SK-N-SH (cell line): ENCODE measurements around the gene ZDHHC8.

Experiments
- CTCF ChIP-seq: fragments of 200-600 bp; sonication (generic); IDR thresholded peaks from 2 replicates; pipeline ENCODE4 v1.6.1; 2017; ENCODE audit warnings: antibody characterized with exemption, mild to moderate bottlenecking, moderate library complexity
- ELF1 ChIP-seq: IDR thresholded peaks from 2 replicates; pipeline ENCODE4 v1.4.0; 2012
- GABPA ChIP-seq: IDR thresholded peaks from 2 replicates; pipeline ENCODE4 v1.4.0; 2012; ENCODE audit warnings: low read depth, mild to moderate bottlenecking
- IRF3 ChIP-seq: fragments of 150-350 bp; IDR thresholded peaks from 2 replicates; pipeline ENCODE4 v1.6.1; 2016; ENCODE audit warnings: mild to moderate bottlenecking, low read depth, low read length
- MXI1 ChIP-seq: IDR thresholded peaks from 2 replicates; pipeline ENCODE4 v1.6.1; 2012; ENCODE audit warnings: mild to moderate bottlenecking, low read depth, low read length, improper control_type of control experiment
- POLR2AphosphoS5 ChIP-seq: IDR thresholded peaks from 2 replicates; pipeline ENCODE4 v1.6.1; 2012; ENCODE audit warnings: low read depth, low read length
- TAF1 ChIP-seq: IDR thresholded peaks from 2 replicates; pipeline ENCODE4 v1.6.1; 2012; ENCODE audit warnings: low read depth, mild to moderate bottlenecking, low read length, moderate library complexity, borderline replicate concordance
- TEAD4 ChIP-seq: IDR thresholded peaks from 2 replicates; pipeline ENCODE4 v1.4.0; 2012; ENCODE audit warnings: mild to moderate bottlenecking, borderline replicate concordance; ENCODE audit not compliant: insufficient read depth

GRCh38 chr22:20154602-20155187 lies 23.1 kb downstream of the ZDHHC8 start:
- TF ChIP-seq TEAD4 (no peak), CTCF (peak; percentile 41; the same call in 1 of the 2 replicates), ELF1 (no peak), IRF3 (no peak), TAF1 (no peak), MXI1 (no peak), GABPA (no peak), POLR2AphosphoS5 (no peak)
